HG03196 (cell line): ENCODE results near the gene KLHL10.
"Not testable (repeated sequence)": the region's sequence is repeated elsewhere in the genome, so short reads cannot be mapped to it uniquely, and the experiment has no call there.

Source experiments
- ATAC-seq: cut with Tn5 transposase; IDR thresholded peaks from one replicate; pipeline ENCODE4 v1.9.1; 2021; ENCODE audit not compliant: unreplicated experiment

KLHL10 gene

DNA sequence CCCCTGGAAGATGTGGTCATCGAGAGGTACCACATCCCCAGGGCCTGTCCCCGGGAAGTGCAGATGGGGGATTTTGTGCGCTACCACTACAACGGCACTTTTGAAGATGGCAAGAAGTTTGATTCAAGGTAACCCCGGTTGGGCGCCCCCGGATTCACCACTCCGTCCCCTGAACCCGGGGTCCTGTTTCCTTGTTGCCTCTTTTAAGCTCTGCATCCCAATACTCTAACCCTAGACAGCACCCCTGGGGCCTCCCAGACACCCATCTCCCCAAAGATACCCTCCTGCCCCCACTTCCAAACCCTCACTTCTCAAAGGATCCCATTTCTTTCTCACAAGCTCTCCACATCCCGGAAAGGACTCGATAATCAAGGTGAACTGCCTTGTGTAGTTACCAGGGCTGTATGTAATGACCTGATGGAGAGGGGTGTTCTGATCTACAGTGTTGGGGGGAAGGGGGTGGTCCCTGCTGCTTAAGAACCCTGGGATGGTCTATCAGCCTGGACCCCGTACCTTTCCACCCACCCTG, 24.4 kb upstream of the KLHL10 start:
- no peak for ATAC-seq

DNA sequence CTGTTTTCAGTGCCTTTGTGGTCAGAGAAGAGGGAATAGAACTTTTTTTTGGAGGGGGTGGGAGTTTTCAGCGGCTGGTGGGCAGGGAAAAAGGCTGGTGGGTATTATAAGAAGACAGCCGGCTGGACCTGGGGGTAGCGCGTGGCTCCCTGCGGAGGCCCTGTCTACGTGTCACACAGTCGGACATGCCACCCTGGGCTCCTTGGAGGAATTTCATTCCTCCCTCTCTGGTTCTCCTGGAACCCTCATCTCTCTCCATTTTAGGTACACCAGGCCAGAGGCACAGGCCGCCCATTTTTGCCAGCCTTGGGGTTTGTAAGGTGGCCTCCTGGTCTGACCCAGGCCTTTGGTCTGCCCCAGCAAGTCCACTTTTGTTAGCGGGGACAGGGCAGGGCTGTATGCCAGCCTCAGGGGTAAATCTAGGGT, 23.9 kb upstream of the KLHL10 start:
- ATAC-seq = no peak

- no peak for ATAC-seq
These were observed 23.4 kb upstream of the KLHL10 start for GRCh38 chr17:41814195-41814594.

DNA sequence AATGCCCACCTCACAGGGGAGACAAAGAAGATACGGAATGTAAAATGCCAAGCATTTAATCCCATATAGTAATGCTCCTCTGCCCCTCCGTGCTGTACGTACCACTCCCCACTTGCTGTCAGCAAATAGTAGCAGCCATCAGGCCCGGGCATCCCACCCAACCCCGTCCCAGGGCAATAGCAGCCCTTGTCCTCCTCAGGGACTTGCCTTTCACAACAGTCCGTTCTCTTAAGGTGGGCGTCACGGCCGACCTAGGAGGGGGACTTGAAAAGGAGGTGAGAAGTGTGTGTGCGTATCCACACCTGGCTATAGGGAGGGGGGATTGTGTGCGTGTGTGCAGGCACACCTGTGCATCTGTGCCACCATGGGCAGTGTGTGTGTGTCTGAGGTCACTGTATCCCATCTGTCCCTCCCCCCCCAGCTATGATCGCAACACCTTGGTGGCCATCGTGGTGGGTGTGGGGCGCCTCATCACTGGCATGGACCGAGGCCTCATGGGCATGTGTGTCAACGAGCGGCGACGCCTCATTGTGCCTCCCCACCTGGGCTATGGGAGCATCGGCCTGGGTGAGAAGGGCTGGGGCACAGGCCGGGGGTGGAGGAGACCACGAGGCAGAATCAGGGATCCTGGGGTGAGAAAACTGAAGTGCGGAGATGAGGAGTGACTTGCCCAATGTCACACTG, 20.8 kb upstream of the KLHL10 start:
- no peak for ATAC-seq

DNA sequence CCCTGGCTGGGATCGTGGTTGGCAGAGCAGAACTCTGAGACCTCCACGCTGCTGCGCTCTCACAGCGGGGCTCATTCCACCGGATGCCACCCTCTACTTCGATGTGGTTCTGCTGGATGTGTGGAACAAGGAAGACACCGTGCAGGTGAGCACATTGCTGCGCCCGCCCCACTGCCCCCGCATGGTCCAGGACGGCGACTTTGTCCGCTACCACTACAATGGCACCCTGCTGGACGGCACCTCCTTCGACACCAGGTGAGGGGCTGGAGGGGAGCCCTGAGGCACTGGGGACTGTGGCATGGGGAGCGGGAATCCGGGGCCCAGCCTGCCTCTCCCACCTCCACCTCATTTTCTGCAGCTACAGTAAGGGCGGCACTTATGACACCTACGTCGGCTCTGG, 19.6 kb upstream of the KLHL10 start:
- no peak for ATAC-seq

GRCh38 chr17:41821776-41822175, 15.8 kb upstream of the KLHL10 start:
- ATAC-seq = no peak

GRCh38 chr17:41822216-41823140, 15.1 kb upstream of the KLHL10 start:
- ATAC-seq = no peak

- ATAC-seq = no peak
These were observed 14.5 kb upstream of the KLHL10 start for GRCh38 chr17:41823141-41823524.

GRCh38 chr17:41823580-41823979, 14.0 kb upstream of the KLHL10 start:
- ATAC-seq = no peak

DNA sequence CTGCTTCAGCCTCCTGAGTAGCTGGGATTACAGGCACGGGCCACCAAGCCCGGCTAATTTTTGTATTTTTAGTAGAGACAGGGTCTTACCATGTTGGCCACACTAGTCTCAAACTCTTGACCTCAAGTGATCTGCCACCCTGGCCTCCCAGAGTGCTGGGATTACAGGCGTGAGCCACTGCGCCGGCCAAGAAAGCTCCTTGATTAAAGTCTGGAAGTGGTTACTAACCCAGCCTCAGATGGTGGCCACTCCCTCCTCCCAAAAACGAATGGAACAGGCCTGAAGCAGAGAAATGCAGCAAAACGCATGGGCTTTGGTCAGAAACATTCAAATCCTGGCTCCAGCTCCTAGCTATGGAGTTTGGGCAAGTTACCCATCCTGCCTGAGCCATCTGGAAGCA, 13.5 kb upstream of the KLHL10 start:
- ATAC-seq = no peak

- ATAC-seq = no peak
These were observed 12.3 kb upstream of the KLHL10 start for GRCh38 chr17:41825175-41825845.

DNA sequence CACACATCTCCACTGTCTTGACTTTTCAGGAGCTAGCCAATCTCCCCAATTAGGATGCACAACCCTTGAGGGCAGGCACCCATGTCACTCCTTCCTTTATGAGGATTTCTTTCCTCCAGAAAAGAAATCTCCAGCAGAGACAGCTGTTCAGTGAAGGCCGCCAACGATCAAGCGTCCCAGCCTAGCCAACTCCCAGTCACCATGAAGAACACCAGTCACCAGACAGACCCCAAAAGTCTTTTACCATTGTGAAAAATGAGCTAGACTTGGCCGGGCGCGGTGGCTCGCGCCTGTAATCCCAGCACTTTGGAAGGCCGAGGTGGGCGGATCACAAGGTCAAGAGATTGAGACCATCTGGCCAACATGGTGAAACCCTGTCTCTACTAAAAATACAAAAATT, 7.7 kb upstream of the KLHL10 start:
- ATAC-seq = not testable (repeated sequence)

- ATAC-seq = no peak
These were observed 2.3 kb upstream of the KLHL10 start for GRCh38 chr17:41835214-41835799.

DNA sequence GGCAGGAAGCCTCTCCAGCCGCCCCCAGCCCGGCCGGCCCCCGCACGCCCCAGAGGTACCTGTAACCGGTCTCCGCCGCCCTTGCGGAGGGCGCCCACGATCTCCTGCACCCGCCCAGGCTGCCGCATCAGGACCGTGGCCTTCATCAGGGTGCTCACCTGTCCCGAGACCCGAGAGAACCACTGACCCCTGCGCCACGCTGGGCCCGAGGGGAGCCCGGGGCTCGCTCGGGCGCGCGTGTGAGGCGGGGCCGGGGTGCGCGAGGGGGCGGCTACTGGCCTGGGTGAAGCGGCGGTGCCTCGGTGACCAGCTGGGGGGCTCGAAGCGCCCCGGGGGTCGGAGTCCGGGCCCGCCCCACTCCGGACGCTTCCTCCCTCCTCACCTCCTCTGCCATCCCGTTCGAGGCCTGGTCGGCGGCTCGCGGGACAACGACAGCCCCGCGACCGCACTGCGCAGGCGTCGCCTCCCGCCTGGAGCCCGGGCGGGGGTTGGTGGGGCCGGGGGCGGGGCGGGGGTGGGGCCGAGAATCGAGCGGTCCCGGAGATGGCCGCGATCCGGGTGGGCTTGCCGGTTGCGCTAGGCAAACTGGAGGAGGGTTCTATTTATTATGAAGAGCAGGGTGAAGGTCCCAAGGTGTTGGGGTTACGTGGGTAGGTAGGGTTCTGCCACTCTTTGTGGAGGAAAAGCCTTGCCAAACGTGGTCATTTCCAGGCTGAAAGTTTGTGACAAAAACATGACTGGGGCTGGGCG, 1.6 kb upstream of the KLHL10 start, which contains the start of gene NT5C3B:
NT5C3B (minus strand) TSS at position 433 of the 750 bp plus-strand sequence; CDS start at position 394, 39 bp downstream.
- peak; percentile 55 for ATAC-seq

GRCh38 chr17:41836550-41837196, 952 bp upstream of the KLHL10 start:
- no peak for ATAC-seq

- not testable (repeated sequence) for ATAC-seq
These were observed 1.8 kb downstream of the KLHL10 start for GRCh38 chr17:41839448-41839847.

DNA sequence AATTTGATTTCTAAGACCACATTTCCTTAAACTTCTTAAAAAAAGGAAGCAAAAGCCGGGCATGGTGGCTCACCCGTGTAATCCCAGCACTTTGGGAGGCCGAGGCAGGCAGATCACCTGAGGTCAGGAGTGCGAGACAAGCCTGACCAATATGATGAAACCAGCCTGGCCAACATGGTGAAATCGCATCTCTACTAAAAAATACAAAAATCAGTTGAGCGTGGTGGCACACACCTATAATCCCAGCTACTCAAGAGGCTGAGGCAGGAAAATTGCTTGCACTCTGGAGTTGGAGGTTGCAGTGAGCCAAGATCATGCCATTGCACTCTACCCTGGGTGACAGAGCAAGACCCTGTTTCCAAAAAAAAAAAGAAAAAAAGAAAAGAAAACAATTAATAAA, 3.2 kb downstream of the KLHL10 start:
- not testable (repeated sequence) for ATAC-seq

GRCh38 chr17:41844971-41845370, 7.3 kb downstream of the KLHL10 start:
- ATAC-seq = no peak

DNA sequence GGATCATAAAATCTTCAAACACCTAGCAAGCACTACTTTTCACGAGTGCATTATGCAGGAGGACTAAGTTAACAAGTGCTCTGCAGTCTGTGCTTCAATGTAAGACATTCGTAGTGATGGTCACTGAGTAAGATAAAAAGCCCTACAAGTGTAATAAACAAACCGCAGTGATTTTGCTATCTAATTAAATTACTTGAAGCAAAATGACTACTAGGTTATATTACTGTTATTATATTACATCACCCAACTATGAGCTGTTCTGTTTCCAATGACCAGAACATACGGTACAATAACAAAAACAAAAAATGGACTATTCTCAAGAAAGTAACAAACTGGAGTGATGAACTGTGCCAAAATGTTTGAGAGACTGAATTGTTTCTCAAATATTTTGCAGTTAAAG, 11.2 kb downstream of the KLHL10 start:
- ATAC-seq = no peak
